Measurements from ENCODE around the gene S100Z. TPM values are rescaled to one million over a fixed set of nuclear protein-coding genes. Genes with fewer than 3 reads are reported as not detected.
A peak's percentile ranks its signal among the peaks of the same experiment; 100 is the strongest.
"Not testable (repeated sequence)": the region's sequence is repeated elsewhere in the genome, so short reads cannot be mapped to it uniquely, and the experiment has no call there.

Gene S100Z
- total and polyA plus RNA-seq, 2 experiments from 2014 or later, result 0.45 to 1.3 TPM

GRCh38 chr5:76855961-76856360 lies 6.1 kb downstream of the S100Z start:
- no peaks in the 10 kb centered on the region for H3K36me3 ChIP-seq
- no peak overlapping the region for H3K27ac ChIP-seq
- no peaks in the 10 kb centered on the region for H3K9me3 ChIP-seq (ENCODE audit: low read depth)
- DNase-seq (ENCODE audit: low read depth in 1 of 2, low spot score in 1 of 2), result no peak
- no peaks in the 10 kb centered on the region for H3K27me3 ChIP-seq
- no peaks in the 10 kb centered on the region for H3K4me1 ChIP-seq (ENCODE audit: low read depth)
- no peak overlapping the region for H3K4me3 ChIP-seq
- TF ChIP-seq, protein P1, sequence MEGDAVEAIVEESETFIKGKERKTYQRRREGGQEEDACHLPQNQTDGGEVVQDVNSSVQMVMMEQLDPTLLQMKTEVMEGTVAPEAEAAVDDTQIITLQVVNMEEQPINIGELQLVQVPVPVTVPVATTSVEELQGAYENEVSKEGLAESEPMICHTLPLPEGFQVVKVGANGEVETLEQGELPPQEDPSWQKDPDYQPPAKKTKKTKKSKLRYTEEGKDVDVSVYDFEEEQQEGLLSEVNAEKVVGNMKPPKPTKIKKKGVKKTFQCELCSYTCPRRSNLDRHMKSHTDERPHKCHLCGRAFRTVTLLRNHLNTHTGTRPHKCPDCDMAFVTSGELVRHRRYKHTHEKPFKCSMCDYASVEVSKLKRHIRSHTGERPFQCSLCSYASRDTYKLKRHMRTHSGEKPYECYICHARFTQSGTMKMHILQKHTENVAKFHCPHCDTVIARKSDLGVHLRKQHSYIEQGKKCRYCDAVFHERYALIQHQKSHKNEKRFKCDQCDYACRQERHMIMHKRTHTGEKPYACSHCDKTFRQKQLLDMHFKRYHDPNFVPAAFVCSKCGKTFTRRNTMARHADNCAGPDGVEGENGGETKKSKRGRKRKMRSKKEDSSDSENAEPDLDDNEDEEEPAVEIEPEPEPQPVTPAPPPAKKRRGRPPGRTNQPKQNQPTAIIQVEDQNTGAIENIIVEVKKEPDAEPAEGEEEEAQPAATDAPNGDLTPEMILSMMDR (IDR thresholded peaks at IDR 0.05; ENCODE audit: low read depth, low read length), result no peak

DNA sequence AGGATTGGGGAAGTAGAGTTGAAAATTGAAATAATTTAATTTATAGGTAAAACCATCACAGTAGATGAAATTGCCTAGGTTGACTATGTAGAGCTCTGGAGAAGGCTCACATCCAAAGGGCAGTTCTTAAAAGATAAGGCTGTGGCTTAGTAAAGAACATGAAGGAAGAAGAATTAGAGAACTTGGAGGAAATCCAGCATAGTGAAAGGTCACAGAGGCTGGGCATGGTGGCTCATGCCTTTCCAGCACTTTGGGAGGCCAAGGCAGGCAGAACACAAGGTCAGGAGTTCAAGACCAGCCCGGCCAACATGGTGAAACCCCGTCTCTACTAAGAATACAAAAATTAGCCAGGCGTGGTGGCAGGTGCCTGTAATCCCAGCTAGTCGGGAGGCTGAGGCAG lies 7.0 kb downstream of the S100Z start:
- H3K27me3 ChIP-seq; H3K4me3 ChIP-seq; H3K4me1 ChIP-seq (ENCODE audit: low read depth); H3K36me3 ChIP-seq; H3K9me3 ChIP-seq (ENCODE audit: low read depth); H3K27ac ChIP-seq: not testable (repeated sequence)
- peak in 1 of 2 donors; percentile 41 for DNase-seq (ENCODE audit: low read depth in 1 of 2, low spot score in 1 of 2)

DNA sequence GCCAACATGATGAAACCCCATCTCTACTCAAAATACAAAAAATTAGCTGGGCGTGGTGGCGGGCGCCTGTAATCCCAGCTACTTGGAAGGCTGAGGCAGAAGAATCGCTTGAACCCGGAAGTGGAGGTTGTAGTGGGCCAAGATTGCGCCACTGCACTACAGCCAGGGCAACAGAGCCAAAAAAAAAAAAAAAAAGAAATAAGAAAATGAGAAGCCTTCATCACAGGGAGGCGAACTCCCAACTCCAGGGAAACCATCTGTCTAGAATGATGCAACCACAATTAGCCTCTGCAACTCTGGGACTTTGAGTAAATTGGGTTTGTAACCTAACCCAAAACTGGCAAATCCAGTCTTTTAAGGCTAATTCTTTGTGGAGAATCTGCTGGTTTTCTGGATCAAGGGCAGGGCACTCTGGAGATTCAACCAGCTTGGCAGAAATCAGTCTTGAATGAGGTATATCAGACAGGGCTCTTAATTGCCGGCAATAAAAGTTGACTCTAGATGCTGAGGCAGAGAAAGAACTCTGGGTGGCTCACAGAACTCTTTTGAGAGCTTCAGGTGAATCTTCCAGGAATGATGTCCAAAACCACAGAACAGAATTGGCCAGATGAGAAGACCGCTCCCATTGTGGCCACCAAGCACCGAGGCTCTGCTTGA lies 9.9 kb downstream of the S100Z start:
- no peaks in the 10 kb centered on the region for H3K9me3 ChIP-seq (ENCODE audit: low read depth)
- TF ChIP-seq, protein P1 (IDR thresholded peaks at IDR 0.05; ENCODE audit: low read depth, low read length), result no peak
- H3K4me1 ChIP-seq (ENCODE audit: low read depth), result no peaks in the 10 kb centered on the region

DNA sequence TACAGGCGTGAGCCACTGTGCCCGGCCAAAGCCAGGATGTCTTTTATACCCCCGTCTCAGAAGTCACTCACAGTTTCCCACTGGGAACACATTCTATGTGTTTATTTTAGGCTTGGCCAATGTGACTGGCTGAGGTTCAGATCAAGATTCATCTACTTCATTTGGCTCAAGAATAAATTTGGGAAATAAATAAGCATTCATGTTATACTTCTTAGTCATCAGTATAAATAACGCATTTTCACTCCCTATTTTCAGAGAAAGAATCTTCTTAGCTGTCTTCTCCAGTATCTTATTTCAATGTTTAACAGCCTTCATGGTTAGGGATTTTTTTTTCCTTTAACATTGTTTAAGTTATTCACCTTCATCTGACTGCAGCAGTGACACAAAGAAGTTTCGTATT lies 11.8 kb downstream of the S100Z start:
- Histone ChIP-seq H3K27me3 (no peaks in the 10 kb centered on the region), H3K27ac (no peak overlapping the region), H3K36me3 (no peaks in the 10 kb centered on the region), H3K4me1 (ENCODE audit: low read depth) (no peaks in the 10 kb centered on the region), H3K4me3 (no peak overlapping the region), H3K9me3 (ENCODE audit: low read depth) (no peaks in the 10 kb centered on the region)
- no peak for DNase-seq (ENCODE audit: low read depth in 1 of 2, low spot score in 1 of 2)
- TF ChIP-seq, protein P1 (IDR thresholded peaks at IDR 0.05; ENCODE audit: low read depth, low read length), result no peak

More for the DNA sequence above, 9.9 kb downstream of the S100Z start:
- H3K27me3 ChIP-seq, result no peaks in the 10 kb centered on the region
- H3K36me3 ChIP-seq, result no peaks in the 10 kb centered on the region
- no peak overlapping the region for H3K27ac ChIP-seq
- DNase-seq (ENCODE audit: low read depth in 1 of 2, low spot score in 1 of 2), result peak in 1 of 2 donors; percentile 29
- no peak overlapping the region for H3K4me3 ChIP-seq

DNA sequence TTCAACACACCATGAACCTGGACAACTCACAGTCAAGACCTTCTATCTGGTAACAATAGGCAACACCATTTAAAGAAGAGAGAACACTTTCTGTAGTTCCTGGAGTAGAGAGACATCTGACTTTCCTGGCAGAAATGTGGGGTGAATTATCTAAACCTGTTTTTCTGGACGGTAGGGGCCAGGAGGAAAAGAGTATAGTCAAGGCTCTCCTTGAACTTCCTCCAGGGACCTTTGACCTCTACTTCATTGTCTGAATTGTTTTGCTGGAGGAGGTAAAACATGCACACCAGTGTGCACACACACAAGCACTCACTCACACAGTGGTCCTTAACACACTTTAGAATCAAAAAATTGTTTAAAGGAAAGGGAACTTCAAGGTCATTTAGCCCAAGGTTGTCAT lies 13.2 kb downstream of the S100Z start:
- no peaks in the 10 kb centered on the region for H3K9me3 ChIP-seq (ENCODE audit: low read depth)
- no peaks in the 10 kb centered on the region for H3K36me3 ChIP-seq
- H3K27me3 ChIP-seq, result no peaks in the 10 kb centered on the region
- no peak for DNase-seq (ENCODE audit: low read depth in 1 of 2, low spot score in 1 of 2)
- TF ChIP-seq, protein P1 (IDR thresholded peaks at IDR 0.05; ENCODE audit: low read depth, low read length), result no peak
- no peak overlapping the region for H3K4me3 ChIP-seq
- H3K4me1 ChIP-seq (ENCODE audit: low read depth), result peaks cover 3% of the 10 kb centered on the region
- no peak overlapping the region for H3K27ac ChIP-seq

GRCh38 chr5:76866503-76866902 lies 16.7 kb downstream of the S100Z start:
- H3K27me3 ChIP-seq, result no peaks in the 10 kb centered on the region
- no peak overlapping the region for H3K27ac ChIP-seq
- TF ChIP-seq, protein P1 (IDR thresholded peaks at IDR 0.05; ENCODE audit: low read depth, low read length), result no peak
- no peak overlapping the region for H3K4me3 ChIP-seq
- no peaks in the 10 kb centered on the region for H3K36me3 ChIP-seq
- H3K9me3 ChIP-seq (ENCODE audit: low read depth), result no peaks in the 10 kb centered on the region
- DNase-seq (ENCODE audit: low read depth in 1 of 2, low spot score in 1 of 2), result no peak
- peaks cover 3% of the 10 kb centered on the region for H3K4me1 ChIP-seq (ENCODE audit: low read depth)
